Neural progenitor cell (in vitro differentiated cells): ENCODE results near the gene GIGYF2. TPM values are rescaled to one million over a fixed set of nuclear protein-coding genes. Genes with fewer than 3 reads are reported as not detected.
"Not testable (repeated sequence)": the region's sequence is repeated elsewhere in the genome, so short reads cannot be mapped to it uniquely, and the experiment has no call there.

Experiments used
- DNase-seq: peaks from one replicate; pipeline ENCODE4 v3.0.0-alpha.2; 2016; ENCODE audit warnings: low spot score
- H2AFZ ChIP-seq: fragments of 200-600 bp; sonication (generic); replicated peaks from 2 replicates; pipeline ENCODE4 v1.6.1; 2016; ENCODE audit warnings: antibody characterized with exemption
- H3F3A ChIP-seq: fragments of 200-600 bp; sonication (generic); 2 replicates; pipeline ENCODE4 v1.6.1; 2016; ENCODE audit warnings: antibody characterized with exemption, low read depth
- H3K27ac ChIP-seq: fragments of 200-600 bp; sonication (generic); 2 replicates; pipeline ENCODE4 v1.5.1; 2016; ENCODE audit warnings: mild to moderate bottlenecking
- H3K27me3 ChIP-seq: fragments of 200-600 bp; sonication (generic); 2 replicates; pipeline ENCODE4 v1.6.1; 2016; ENCODE audit warnings: mild to moderate bottlenecking, moderate library complexity
- H3K36me3 ChIP-seq: fragments of 200-600 bp; sonication (generic); 2 replicates; pipeline ENCODE4 v1.5.1; 2016
- H3K4me1 ChIP-seq: fragments of 200-600 bp; sonication (generic); 2 replicates; pipeline ENCODE4 v1.6.1; 2016; ENCODE audit warnings: mixed run types
- H3K4me2 ChIP-seq: fragments of 200-600 bp; sonication (generic); 2 replicates; pipeline ENCODE4 v1.6.1; 2016
- H3K4me3 ChIP-seq: fragments of 200-600 bp; sonication (generic); 2 replicates; pipeline ENCODE4 v1.5.1; 2016
- H3K79me2 ChIP-seq: fragments of 200-600 bp; sonication (generic); 2 replicates; pipeline ENCODE4 v1.6.1; 2016; ENCODE audit warnings: low read depth
- H3K9ac ChIP-seq: fragments of 200-600 bp; sonication (generic); 2 replicates; pipeline ENCODE4 v1.6.1; 2016
- H3K9me3 ChIP-seq: fragments of 200-600 bp; sonication (generic); 2 replicates; pipeline ENCODE4 v1.5.1; 2016; ENCODE audit warnings: low read depth
- H4K20me1 ChIP-seq: fragments of 200-600 bp; sonication (generic); 2 replicates; pipeline ENCODE4 v1.6.1; 2016; ENCODE audit warnings: low read depth
- H3K27ac Mint-ChIP-seq: 3 replicates; pipeline ENCODE4 v1.8.0; 2021; ENCODE audit warnings: mixed read lengths
- H3K27me3 Mint-ChIP-seq: 2 replicates; pipeline ENCODE4 v1.8.0; 2022; ENCODE audit warnings: low read depth, mild to moderate bottlenecking, inconsistent platforms, moderate library complexity, mixed read lengths; ENCODE audit not compliant: insufficient read depth
- H3K36me3 Mint-ChIP-seq: 3 replicates; pipeline ENCODE4 v1.8.0; 2021; ENCODE audit warnings: mixed read lengths
- H3K4me1 Mint-ChIP-seq: 3 replicates; pipeline ENCODE4 v1.8.0; 2021; ENCODE audit warnings: mixed read lengths
- H3K4me3 Mint-ChIP-seq: 3 replicates; pipeline ENCODE4 v1.8.0; 2021; ENCODE audit warnings: mild to moderate bottlenecking, moderate library complexity, mixed read lengths
- H3K9me3 Mint-ChIP-seq: 3 replicates; pipeline ENCODE4 v1.8.0; 2020; ENCODE audit warnings: mixed read lengths
- EZH2 ChIP-seq: fragments of 200-600 bp; sonication (generic); IDR thresholded peaks from 2 replicates; pipeline ENCODE4 v1.6.1; 2017; ENCODE audit warnings: antibody characterized with exemption, mild to moderate bottlenecking, moderate library complexity
- EZH2phosphoT487 ChIP-seq: fragments of 200-600 bp; sonication (generic); IDR thresholded peaks from 2 replicates; pipeline ENCODE4 v1.6.1; 2017; ENCODE audit warnings: antibody characterized with exemption
- total RNA-seq: library from RNA; depleted of rRNA; stranded (reverse); fragments of >200 nt; gene quantifications from 2 replicates; pipeline ENCODE4 v1.2.3, GENCODE V29; 2015; ENCODE audit warnings: low replicate concordance
- TF ChIP-seq, protein P1 (sequence below): fragments of 200-600 bp; sonication (generic); IDR thresholded peaks from 2 replicates; pipeline ENCODE4 v1.5.1; 2017; ENCODE audit warnings: antibody characterized with exemption, mild to moderate bottlenecking

GIGYF2 gene
- total RNA-seq, 1 donor from 2014 or later, result 76.3 TPM

DNA sequence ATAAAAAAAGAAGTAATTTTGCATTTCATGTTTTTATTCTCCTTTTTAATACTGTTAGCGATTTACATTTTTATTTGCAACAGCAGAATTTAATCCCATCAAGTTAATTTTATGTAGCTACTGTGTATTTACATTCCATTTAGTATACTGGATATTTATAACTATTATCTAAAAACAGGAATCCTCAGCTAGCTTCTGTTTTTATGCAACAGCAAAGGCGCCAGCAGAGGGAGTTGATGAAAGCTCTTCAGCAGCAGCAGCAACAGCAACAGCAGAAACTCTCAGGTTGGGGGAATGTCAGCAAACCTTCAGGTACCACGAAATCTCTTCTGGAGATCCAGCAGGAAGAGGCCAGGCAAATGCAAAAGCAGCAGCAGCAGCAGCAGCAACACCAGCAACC is 146.7 kb downstream of the GIGYF2 start:
- H4K20me1 ChIP-seq, result no peaks in the 10 kb centered on the region
- no peaks in the 10 kb centered on the region for H3K4me1 ChIP-seq
- no peaks in the 10 kb centered on the region for H3K27me3 ChIP-seq
- H3K4me3 Mint-ChIP-seq, result no peak overlapping the region
- H3K36me3 Mint-ChIP-seq, result peaks cover 11% of the 10 kb centered on the region
- H3K4me3 ChIP-seq, result no peak overlapping the region
- no peak overlapping the region for H3K27ac ChIP-seq
- H3F3A ChIP-seq, result no peaks in the 10 kb centered on the region
- no peak overlapping the region for H3K9ac ChIP-seq
- peaks cover 2% of the 10 kb centered on the region for H3K27me3 Mint-ChIP-seq
- peaks cover 27% of the 10 kb centered on the region for H3K36me3 ChIP-seq
- TF ChIP-seq, protein P1, sequence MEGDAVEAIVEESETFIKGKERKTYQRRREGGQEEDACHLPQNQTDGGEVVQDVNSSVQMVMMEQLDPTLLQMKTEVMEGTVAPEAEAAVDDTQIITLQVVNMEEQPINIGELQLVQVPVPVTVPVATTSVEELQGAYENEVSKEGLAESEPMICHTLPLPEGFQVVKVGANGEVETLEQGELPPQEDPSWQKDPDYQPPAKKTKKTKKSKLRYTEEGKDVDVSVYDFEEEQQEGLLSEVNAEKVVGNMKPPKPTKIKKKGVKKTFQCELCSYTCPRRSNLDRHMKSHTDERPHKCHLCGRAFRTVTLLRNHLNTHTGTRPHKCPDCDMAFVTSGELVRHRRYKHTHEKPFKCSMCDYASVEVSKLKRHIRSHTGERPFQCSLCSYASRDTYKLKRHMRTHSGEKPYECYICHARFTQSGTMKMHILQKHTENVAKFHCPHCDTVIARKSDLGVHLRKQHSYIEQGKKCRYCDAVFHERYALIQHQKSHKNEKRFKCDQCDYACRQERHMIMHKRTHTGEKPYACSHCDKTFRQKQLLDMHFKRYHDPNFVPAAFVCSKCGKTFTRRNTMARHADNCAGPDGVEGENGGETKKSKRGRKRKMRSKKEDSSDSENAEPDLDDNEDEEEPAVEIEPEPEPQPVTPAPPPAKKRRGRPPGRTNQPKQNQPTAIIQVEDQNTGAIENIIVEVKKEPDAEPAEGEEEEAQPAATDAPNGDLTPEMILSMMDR, result peak; percentile 29
- TF ChIP-seq EZH2, result no peak
- TF ChIP-seq EZH2phosphoT487, result no peak
- H3K27ac Mint-ChIP-seq, result no peak overlapping the region
- no peaks in the 10 kb centered on the region for H3K4me1 Mint-ChIP-seq
- DNase-seq, result no peak
- no peak overlapping the region for H3K4me2 ChIP-seq
- H3K9me3 ChIP-seq, result no peaks in the 10 kb centered on the region
- H3K9me3 Mint-ChIP-seq, result no peaks in the 10 kb centered on the region
- no peaks in the 10 kb centered on the region for H3K79me2 ChIP-seq
- H2AFZ ChIP-seq, result no peak overlapping the region

DNA sequence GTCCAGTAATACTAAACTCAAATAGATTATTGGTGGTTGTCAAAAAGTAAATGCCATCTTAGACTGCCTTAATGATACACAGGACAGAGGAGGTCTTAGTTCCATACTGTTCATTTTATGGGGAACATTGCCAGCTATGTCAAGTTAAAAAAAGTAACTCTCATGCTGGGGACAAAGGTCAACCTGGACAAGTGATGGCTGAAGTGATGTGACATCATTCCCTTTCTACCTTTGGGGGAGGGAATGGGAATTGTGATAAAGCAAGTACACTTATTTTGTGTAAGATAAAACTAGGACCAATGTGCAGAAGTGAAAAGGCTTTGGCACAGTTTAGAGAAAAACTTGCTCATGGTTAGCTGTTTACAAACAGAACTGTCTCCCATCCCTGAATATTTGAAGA is 148.9 kb downstream of the GIGYF2 start:
- H3K4me3 ChIP-seq, result no peak overlapping the region
- H3K9ac ChIP-seq, result no peak overlapping the region
- H3K36me3 Mint-ChIP-seq, result peaks cover 16% of the 10 kb centered on the region
- H3K4me3 Mint-ChIP-seq, result no peak overlapping the region
- no peak overlapping the region for H3K4me2 ChIP-seq
- H3K4me1 ChIP-seq, result no peaks in the 10 kb centered on the region
- H3K27ac ChIP-seq, result no peak overlapping the region
- H2AFZ ChIP-seq, result no peak overlapping the region
- no peaks in the 10 kb centered on the region for H3K4me1 Mint-ChIP-seq
- H4K20me1 ChIP-seq, result no peaks in the 10 kb centered on the region
- H3K9me3 Mint-ChIP-seq, result no peaks in the 10 kb centered on the region
- H3K9me3 ChIP-seq, result no peaks in the 10 kb centered on the region
- TF ChIP-seq EZH2 (no peak), EZH2phosphoT487 (no peak)
- TF ChIP-seq, protein P1, result no peak
- peaks cover 24% of the 10 kb centered on the region for H3K36me3 ChIP-seq
- H3F3A ChIP-seq, result no peaks in the 10 kb centered on the region
- no peak for DNase-seq
- H3K27ac Mint-ChIP-seq, result no peak overlapping the region
- peaks cover 2% of the 10 kb centered on the region for H3K27me3 Mint-ChIP-seq
- no peaks in the 10 kb centered on the region for H3K79me2 ChIP-seq
- no peaks in the 10 kb centered on the region for H3K27me3 ChIP-seq

DNA sequence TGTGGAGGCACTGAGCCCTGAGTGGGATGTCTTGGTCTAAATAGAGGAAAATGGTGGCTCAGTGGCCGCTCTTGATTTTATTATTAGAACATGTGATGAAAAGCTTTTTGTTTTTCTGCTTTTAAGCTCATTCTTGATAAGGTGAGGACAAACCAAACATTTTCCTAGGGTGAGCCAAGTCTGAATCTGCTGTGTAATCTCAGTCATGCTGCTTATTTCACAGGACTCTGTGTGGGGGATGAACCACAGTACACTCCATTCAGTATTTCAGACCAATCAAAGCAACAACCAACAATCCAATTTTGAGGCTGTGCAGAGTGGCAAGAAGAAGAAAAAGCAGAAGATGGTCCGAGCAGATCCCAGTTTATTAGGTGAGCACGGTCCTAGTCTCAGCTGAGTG is 152.9 kb downstream of the GIGYF2 start:
- Histone ChIP-seq H2AFZ (no peak overlapping the region), H3K9ac (no peak overlapping the region), H3F3A (peaks cover 3% of the 10 kb centered on the region), H3K4me2 (no peak overlapping the region), H3K9me3 (no peaks in the 10 kb centered on the region), H3K27ac (no peak overlapping the region), H4K20me1 (no peaks in the 10 kb centered on the region), H3K4me1 (no peaks in the 10 kb centered on the region), H3K36me3 (peaks cover 17% of the 10 kb centered on the region), H3K4me3 (no peak overlapping the region), H3K27me3 (no peaks in the 10 kb centered on the region), H3K79me2 (no peaks in the 10 kb centered on the region)
- no peak overlapping the region for H3K27ac Mint-ChIP-seq
- peaks cover 22% of the 10 kb centered on the region for H3K36me3 Mint-ChIP-seq
- H3K9me3 Mint-ChIP-seq, result no peaks in the 10 kb centered on the region
- H3K4me1 Mint-ChIP-seq, result no peaks in the 10 kb centered on the region
- TF ChIP-seq EZH2phosphoT487 (no peak), EZH2 (no peak)
- TF ChIP-seq, protein P1, result no peak
- DNase-seq, result no peak
- no peaks in the 10 kb centered on the region for H3K27me3 Mint-ChIP-seq
- no peak overlapping the region for H3K4me3 Mint-ChIP-seq

DNA sequence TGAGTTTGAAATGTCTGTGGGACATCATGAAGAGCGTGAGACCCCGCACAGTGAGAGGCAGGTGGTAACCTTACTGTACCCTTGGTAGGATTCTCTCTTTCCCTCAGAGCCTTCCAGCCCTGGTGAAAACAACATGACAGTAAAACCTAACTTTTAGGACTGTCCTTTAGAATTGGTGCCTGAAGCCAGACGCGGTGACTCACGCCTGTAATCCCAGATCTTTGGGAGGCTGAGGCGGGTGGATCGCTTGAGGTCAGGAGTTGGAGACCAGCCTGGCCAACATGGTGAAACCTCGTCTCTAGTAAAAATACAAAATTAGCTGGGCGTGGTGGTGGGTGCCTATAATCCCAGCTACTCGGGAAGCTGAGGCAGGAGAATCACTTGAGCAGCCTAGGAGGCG is 154.9 kb downstream of the GIGYF2 start:
- H3K36me3 Mint-ChIP-seq, result peaks cover 29% of the 10 kb centered on the region
- not testable (repeated sequence) for H3K27ac Mint-ChIP-seq, H3K36me3 ChIP-seq, H3K4me1 ChIP-seq, H4K20me1 ChIP-seq, H3F3A ChIP-seq, H3K27me3 ChIP-seq, H3K79me2 ChIP-seq, H3K4me1 Mint-ChIP-seq, H3K27ac ChIP-seq, H3K9me3 ChIP-seq, H3K27me3 Mint-ChIP-seq, DNase-seq, H3K4me3 ChIP-seq, H3K9me3 Mint-ChIP-seq, H3K4me3 Mint-ChIP-seq, H3K4me2 ChIP-seq, H2AFZ ChIP-seq, H3K9ac ChIP-seq
